ENCODE results near the gene CEP131.

DNA sequence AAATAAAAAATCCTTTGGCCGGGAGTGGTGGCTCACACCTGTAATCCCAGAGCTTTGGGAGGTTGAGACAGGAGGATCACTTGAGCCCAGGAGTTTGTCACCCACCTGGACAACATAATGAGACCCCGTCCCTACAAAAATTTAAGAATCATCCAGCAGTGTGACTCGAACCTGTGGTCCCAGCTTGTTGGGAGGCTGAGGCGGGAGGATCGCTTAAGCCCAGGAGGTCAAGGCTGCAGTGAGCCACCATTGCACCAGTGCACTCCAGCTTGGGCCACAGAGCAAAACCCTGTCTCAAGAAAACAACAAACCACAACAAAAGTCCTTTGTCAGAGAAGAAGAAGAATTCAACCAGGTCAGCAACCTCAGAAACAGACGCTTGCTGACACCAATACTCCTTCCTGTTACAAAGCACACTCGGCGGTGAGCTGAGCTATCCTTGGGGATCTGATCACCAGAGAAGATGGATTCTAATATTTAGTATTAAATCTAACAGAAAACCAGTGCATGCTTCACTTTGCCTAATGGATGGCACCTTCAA, 70.4 kb downstream of the CEP131 start:
- no peak for TF ChIP-seq EZH2 (optimal IDR thresholded peaks at IDR 0.05; ENCODE audit: low read depth, low read length)
- TF ChIP-seq, protein P1, sequence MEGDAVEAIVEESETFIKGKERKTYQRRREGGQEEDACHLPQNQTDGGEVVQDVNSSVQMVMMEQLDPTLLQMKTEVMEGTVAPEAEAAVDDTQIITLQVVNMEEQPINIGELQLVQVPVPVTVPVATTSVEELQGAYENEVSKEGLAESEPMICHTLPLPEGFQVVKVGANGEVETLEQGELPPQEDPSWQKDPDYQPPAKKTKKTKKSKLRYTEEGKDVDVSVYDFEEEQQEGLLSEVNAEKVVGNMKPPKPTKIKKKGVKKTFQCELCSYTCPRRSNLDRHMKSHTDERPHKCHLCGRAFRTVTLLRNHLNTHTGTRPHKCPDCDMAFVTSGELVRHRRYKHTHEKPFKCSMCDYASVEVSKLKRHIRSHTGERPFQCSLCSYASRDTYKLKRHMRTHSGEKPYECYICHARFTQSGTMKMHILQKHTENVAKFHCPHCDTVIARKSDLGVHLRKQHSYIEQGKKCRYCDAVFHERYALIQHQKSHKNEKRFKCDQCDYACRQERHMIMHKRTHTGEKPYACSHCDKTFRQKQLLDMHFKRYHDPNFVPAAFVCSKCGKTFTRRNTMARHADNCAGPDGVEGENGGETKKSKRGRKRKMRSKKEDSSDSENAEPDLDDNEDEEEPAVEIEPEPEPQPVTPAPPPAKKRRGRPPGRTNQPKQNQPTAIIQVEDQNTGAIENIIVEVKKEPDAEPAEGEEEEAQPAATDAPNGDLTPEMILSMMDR (IDR thresholded peaks at IDR 0.05; ENCODE audit: low read length), result no peak
- TF ChIP-seq EZH2phosphoT487 (IDR thresholded peaks at IDR 0.05; ENCODE audit: low read length), result no peak
